ENCODE data around the gene MED9. TPM values are rescaled to one million over a fixed set of nuclear protein-coding genes. Genes with fewer than 3 reads are reported as not detected.

Gene MED9
- total and polyA plus RNA-seq, 10 of the 15 experiments (the other 5 are each of a cell fraction or from before 2014, with no cell fraction given): 1.5 to 22.4 (median 14.8) TPM

- H2AFZ ChIP-seq (ENCODE audit: control insufficient read depth, low read depth, low read length): no peak overlapping the region
- H3K9me3 ChIP-seq (replicated peaks; ENCODE audit: control insufficient read depth, insufficient read depth, low read length): no peaks in the 10 kb centered on the region
- no peaks in the 10 kb centered on the region for H3K79me2 ChIP-seq (ENCODE audit: control insufficient read depth, insufficient read depth, low read length)
- TF ChIP-seq PAX8 (IDR thresholded peaks at IDR 0.05): no peak
- TF ChIP-seq USF1 (IDR thresholded peaks at IDR 0.05; ENCODE audit: borderline replicate concordance, extremely low read length, insufficient read depth, low read depth, low read length): no peak
- TF ChIP-seq CREM (IDR thresholded peaks at IDR 0.05; ENCODE audit: low read depth): no peak
- TF ChIP-seq RB1 (IDR thresholded peaks at IDR 0.05; ENCODE audit: borderline replicate concordance): no peak
- no peak for TF ChIP-seq TARDBP (IDR thresholded peaks at IDR 0.05; ENCODE audit: borderline replicate concordance)
- TF ChIP-seq MXI1 (IDR thresholded peaks at IDR 0.05; ENCODE audit: low read depth, low read length): no peak
- no peak for TF ChIP-seq HCFC1 (IDR thresholded peaks at IDR 0.05; ENCODE audit: low read length)
- TF ChIP-seq HDGF (IDR thresholded peaks at IDR 0.05): no peak
- TF ChIP-seq MLLT1 (IDR thresholded peaks at IDR 0.05): no peak
- TF ChIP-seq NKRF (conservative IDR thresholded peaks at IDR 0.05): no peak
- no peak for TF ChIP-seq NR2C1 (IDR thresholded peaks at IDR 0.05)
- no peak for TF ChIP-seq EP300 (IDR thresholded peaks at IDR 0.05; ENCODE audit: borderline replicate concordance in 1 of 2, control insufficient read depth in 1 of 2, low read depth in 2 of 2, low read length in 2 of 2)
- no peak for TF ChIP-seq RUNX3 (IDR thresholded peaks at IDR 0.05; ENCODE audit: low read length)
- TF ChIP-seq TCF12 (IDR thresholded peaks at IDR 0.05; ENCODE audit: low read depth, low read length): no peak
- no peak for TF ChIP-seq NFXL1 (IDR thresholded peaks at IDR 0.05; ENCODE audit: borderline replicate concordance)
- TF ChIP-seq IRF4 (IDR thresholded peaks at IDR 0.05; ENCODE audit: low read depth, low read length): no peak
- TF ChIP-seq EZH2 (IDR thresholded peaks at IDR 0.05; ENCODE audit: borderline replicate concordance, control insufficient read depth, low read depth, low read length): no peak
- no peak for TF ChIP-seq KAT2A (conservative IDR thresholded peaks at IDR 0.05; ENCODE audit: control insufficient read depth, low read depth, low read length)
- no peak overlapping the region for H3K4me2 ChIP-seq (ENCODE audit: control insufficient read depth, insufficient read depth)
- FAIRE-seq (no peak), ATAC-seq (no peak), DNase-seq (ENCODE audit: low read depth, low spot score) (no peak)
- in situ Hi-C loops (cut with MboI): no loop called here
- 65% methylated on average over 3 of the region's 3 CpGs for WGBS (ENCODE audit: insufficient coverage, insufficient replicate concordance, low lambda C conversion rate, missing lambda C conversion rate)
- no peak overlapping the region for H3K4me3 ChIP-seq
- no peaks in the 10 kb centered on the region; the same call in 1 of the 2 replicates for H4K20me1 ChIP-seq (ENCODE audit: control insufficient read depth, insufficient read depth)
- BruUV-seq (replicated peaks): no TSS peak
- ChIA-PET RAD21 (ENCODE audit: unreplicated experiment) (no interaction called here), SMC1A (ENCODE audit: uncharacterized antibody, unreplicated experiment) (no interaction called here), POLR2A (no interaction called here), CTCF (no interaction called here)
- no peaks in the 10 kb centered on the region for H3K36me3 ChIP-seq (ENCODE audit: control insufficient read depth in 2 of 2, insufficient read depth in 2 of 2, low read length in 1 of 2)
- H3K9ac ChIP-seq (ENCODE audit: control insufficient read depth, insufficient read depth, low read length): no peak overlapping the region
- intact Hi-C loops (cut with micrococcal nuclease; ENCODE audit: unreplicated experiment): no loop called here
- no peaks in the 10 kb centered on the region; a peak in 1 of 4 replicates for H3K27me3 ChIP-seq (replicated peaks in 1 of 2; ENCODE audit: control insufficient read depth in 2 of 2, insufficient read depth in 2 of 2, low read length in 1 of 2)
- no peak overlapping the region for H3K27ac ChIP-seq (ENCODE audit: control insufficient read depth, insufficient read depth)
- H3K4me1 ChIP-seq (ENCODE audit: control insufficient read depth, insufficient read depth, low read length): no peaks in the 10 kb centered on the region
Observed at GRCh38 chr17:17533901-17534441, 57.2 kb downstream of the MED9 start.
